Femur (tissue), 1 donor: ENCODE data around the gene KBTBD3.

Source experiments
- DNase-seq: peaks from one replicate; pipeline ENCODE4 v3.0.0-alpha.2; 2017

Gene KBTBD3, protein sequence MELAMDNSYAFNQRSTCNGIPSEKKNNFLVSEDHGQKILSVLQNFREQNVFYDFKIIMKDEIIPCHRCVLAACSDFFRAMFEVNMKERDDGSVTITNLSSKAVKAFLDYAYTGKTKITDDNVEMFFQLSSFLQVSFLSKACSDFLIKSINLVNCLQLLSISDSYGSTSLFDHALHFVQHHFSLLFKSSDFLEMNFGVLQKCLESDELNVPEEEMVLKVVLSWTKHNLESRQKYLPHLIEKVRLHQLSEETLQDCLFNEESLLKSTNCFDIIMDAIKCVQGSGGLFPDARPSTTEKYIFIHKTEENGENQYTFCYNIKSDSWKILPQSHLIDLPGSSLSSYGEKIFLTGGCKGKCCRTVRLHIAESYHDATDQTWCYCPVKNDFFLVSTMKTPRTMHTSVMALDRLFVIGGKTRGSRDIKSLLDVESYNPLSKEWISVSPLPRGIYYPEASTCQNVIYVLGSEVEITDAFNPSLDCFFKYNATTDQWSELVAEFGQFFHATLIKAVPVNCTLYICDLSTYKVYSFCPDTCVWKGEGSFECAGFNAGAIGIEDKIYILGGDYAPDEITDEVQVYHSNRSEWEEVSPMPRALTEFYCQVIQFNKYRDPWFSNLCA

DNA sequence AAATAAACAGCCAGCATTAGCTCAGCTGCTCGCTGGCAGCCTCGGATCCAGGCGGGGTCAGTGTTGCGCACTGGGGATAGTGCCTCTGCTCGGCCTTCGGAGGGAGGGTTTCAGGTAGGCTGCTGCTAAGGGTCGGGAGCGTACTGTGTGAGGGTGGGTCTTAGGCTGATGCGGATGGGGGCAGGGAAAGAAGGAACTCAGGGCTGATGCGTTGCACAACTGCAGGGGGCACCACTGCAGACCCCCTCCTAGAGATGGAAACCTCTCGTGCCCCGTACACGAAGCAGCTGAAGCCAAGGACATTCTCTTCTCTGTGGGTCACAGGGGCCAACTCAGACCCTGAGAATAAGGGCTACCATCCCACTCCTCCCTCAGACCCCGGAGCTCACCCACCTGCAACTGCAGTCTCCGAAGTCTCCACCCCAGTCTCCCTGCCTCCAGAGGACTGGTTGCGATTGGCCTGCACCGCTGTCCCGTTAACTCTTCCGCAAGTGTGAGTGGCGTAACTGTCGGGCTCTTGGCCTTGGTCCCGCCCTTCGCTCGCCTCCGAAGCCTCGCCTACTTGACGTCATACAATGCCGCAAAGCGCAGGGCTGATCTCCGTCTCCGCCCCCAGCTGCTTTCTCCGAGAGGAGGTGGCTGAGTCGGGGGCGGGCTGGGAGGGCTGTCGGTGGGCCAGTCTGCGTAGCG is at the start of gene KBTBD3:
TSS of gene KBTBD3 (minus strand) at position 429 of the 690 bp plus-strand sequence. CDS start 18,250 bp downstream, outside the sequence.
- DNase-seq, result peak; percentile 100

DNA sequence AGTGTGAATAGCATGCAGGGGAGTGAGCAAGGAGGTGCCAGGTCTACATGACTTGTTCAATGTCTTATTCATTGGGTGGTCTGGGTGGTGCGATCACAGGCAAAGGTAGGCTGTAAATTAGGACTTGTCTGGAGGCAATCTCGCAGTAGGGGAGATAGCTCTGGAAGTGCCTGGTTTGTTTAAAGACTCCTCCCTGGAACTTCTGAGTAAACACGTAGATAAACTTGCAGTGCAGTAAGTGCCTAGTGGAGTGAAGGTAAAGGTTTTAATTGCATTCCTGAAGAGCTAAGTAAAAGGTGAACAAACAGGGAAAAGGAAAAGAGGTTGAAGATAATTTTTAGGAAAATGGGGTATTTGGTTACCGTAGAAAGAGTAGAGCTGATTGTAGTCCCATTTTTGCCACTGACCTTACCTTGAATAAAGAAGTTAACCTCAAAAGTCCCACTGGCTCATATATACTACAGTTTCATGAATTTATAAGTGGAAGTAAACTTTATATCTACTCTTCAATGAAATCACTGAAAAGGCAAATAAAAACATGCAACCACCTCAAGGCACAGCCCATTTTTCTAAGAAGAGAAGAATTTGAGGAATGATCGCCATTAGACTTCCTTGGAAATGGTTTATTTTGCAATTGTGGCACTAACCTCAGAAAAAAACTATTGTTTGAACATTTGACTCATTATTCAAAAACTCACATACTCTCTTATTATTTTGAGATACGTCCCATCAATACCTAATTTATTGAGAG is 44.6 kb upstream of the KBTBD3 start:
- DNase-seq, result no peak

DNA sequence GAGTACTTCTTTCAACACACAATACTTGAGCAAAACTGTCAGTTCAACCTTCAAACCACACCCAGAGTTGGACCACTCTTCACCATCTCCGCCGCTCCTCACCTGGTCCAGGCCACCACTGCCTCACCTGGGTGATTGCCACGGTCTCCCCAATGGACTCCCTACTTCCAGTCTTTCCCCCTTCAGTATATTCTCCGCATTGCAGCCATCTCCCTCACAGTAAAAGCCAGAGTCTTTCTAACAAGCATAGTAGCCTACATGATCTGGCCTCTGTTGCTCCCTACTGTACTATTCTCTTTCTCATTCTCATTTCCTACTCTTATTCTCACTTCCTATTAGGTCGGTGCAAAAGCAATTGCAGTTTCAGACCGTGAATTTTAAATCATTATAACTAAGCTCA is 28.8 kb upstream of the KBTBD3 start:
- no peak for DNase-seq

DNA sequence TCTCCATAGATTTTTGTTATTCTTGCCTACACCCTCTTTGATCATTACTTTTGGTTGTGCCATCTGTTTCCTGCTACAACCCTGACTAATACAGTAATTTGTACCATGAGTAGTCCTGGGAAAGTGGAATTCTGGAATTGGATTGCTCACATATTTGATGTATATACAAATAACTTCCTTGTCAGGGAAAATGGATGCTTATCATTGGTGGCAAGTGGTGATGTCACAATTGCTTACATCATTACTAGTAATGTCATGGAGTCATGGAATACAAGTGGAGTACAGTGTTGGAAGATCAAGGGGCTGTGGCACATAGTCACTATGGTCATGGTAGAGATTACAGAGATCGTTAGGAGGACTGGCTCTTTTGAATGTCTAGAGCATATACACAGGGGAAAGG is 24.7 kb upstream of the KBTBD3 start:
- DNase-seq, result no peak

DNA sequence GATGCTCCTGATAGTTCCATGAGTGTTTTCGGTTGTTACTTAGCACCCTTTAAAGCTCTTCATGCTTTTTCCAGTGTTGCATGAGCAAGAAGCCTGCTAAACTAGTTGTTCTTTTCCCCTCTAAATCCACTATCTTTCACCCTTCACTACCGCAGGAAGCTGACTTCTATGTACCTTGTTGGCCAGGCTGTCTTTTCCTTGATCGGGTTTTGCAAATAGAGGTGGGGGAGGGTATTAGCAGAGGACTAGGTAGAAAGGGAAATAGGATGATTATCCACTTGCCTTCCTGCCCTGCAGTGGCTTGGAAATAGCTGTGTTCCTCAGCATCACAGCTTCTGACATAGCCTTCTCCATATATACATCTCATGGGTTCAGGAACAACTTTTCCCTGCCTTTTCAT is 24.2 kb upstream of the KBTBD3 start:
- DNase-seq, result no peak

DNA sequence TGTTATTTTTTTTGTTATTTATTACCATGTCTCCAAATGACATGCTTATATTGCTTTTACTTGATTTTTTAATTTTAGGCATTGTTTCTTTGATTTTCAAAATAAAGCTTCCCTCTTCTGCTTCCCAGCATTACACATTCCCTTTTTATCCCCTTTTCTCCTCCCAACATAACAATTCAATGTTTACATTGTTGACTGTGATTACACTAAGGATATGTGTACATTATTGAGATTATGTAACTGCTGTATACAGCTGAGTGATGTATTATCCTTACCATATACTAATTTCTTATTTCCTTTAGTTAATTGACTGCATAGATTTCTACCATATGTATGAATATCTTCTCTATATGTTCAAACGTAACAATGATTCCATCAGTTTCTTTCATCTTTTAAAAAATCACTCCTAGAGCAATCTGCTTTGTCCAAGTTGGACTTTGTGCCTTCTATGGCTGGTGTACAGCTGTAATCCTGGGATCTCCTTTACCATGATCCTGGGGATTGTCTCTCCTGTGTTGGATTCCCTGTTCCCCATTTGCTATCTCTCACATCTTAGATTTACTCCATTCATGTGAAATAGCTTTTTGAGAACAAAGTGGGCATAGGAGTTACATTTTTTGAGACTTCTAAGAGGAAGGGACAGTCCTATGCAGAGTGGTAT is 21.9 kb upstream of the KBTBD3 start:
- DNase-seq, result no peak

DNA sequence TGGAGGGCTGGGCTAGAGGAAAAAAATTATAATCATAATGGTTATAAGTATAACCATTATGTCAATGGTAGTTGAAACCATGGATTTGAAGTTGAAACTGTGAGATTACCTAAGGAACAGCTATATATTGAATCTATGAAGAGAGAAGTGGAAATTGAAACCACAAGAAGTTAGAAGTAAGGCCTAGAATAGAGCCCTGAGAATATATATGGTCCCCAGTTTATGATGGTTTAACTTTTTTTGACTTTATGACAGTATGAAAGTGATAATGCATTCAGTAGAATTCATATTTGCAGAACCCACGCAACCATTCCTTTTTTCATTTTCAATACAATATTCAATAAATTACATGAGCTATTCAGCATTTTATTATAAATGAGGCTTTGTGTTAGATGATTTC is 15.3 kb upstream of the KBTBD3 start:
- DNase-seq, result no peak

DNA sequence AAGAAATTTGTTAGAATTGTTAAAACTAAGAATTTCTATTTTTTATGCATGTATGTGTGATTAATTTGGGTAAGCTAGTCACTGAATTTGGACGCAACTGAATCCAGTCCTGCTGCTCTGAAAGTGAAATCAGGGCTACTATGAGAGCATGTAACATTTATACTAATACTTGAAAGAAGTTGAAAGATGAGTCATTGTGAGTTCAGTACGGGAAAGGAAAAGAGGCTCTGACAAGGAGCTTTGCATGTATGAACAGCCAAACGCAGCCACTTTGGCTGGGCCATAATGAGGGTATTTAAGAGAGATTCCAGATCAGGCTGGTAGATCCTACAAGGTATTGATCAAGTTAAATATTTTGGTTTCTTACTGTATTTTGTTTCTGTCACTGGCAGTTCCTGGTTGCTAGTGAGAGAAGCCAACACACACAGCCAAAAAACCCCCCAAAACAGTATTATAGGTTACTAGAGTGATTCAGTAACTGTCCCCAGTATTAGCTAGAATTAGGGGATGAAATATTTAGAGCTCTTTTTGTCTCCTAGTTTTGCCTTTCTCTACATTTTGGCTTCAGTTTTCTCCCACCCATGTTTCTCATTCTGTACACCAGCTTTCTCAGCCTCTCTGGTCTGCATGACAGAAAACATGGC is 14.5 kb upstream of the KBTBD3 start:
- no peak for DNase-seq

DNA sequence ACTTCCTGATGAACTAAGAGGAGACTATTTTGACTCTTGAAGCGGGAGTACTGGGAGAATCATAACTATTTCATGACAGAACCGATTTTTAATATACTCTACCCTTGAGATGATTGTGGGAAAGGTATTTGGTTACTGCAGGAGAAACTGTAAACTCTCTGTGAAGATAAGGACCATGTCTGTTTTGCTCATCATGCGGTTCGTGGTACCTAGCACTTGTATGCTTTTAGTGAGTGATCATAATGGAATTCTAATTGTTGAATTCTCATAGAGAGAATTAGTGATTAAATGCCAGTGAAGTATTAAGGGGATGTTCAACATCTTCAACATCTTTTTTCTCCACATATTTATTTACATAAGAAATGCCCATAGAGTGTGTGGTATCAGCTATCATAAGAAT is 11.7 kb upstream of the KBTBD3 start:
- DNase-seq, result no peak

DNA sequence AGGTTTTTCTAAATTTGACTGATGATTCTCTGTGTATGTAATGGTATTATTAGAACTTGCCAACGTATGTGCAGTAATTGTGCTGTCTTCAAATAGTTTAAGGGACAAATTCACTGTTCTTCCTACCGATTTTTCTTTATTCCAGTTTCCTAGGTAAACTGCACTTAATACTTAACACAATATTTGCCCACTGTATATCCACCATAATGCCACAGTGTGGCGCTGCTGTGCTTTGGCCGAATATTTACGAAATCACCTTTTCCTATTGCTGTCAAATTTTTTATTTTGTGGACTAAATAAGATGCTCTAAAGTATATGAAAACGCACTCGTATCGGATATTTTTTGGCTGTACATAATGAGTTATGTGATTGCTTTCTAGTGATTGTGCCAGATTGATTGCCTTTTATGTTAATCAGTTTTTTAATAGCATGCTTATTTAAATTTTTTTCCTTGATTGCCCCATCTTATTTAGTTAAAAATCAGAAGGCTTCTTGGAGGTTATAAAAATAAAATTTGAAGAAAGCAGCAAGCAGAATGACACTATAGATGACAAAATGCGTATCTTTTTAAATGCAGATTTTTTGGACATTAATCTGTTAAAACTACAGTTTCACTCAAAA is 10.8 kb upstream of the KBTBD3 start:
- peak; percentile 41 for DNase-seq

DNA sequence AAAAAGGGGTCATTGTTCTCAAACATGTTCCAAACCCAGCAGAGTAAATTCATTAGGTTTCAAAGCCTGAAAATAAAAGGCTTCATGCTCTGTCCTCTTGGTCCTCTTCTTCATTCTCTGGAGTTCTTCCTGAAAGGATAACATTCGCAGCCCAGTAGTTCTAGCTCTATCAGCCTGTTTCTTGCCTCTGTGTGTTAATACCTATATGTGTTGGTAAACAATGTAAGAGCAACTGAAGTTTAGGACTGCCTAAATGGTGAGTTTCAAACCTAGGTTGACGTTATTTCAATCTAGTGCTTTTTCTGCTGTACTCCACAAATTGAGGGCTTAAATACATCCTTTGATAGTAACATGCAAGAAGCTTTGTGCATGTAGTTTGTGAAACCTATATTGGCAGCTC is 9.7 kb upstream of the KBTBD3 start:
- no peak for DNase-seq

DNA sequence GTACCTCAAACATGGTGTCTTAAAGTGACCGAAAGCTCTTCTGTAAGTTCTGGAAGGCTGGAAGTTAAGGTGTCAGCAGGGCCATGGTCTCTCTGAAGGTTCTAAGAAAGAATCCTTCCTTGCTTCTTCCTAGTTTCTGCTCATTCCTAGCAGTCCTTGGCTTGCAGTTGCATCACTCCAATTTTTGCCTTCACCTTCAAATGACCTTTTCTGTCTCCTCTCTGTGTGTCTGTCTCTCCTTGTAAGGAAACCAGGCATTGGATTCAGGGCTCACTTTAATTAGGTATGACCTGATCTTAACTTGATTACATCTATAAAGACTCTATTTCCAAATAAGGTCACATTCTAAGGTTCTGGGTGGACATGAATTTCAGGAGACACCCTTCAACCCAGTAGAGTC is 9.0 kb upstream of the KBTBD3 start:
- no peak for DNase-seq

DNA sequence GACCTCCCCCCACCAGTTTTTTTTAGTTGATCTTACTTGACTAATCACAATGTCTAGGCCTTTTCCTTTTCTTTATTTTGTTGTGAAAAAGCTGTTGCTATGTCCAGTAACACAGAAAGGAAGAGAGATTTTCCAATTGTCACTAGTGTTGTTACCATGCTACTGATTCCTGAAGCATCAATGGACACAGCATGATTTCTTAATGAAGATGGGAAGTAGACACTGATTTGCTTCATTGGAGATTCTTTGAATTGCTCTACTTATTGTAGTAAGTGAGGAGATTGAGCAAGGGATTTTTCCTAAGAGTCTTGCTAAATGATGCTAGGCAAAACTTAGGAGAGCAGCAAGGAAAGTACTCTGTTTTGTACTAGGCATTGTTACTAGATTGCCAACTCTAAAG is 4.9 kb upstream of the KBTBD3 start:
- no peak for DNase-seq

DNA sequence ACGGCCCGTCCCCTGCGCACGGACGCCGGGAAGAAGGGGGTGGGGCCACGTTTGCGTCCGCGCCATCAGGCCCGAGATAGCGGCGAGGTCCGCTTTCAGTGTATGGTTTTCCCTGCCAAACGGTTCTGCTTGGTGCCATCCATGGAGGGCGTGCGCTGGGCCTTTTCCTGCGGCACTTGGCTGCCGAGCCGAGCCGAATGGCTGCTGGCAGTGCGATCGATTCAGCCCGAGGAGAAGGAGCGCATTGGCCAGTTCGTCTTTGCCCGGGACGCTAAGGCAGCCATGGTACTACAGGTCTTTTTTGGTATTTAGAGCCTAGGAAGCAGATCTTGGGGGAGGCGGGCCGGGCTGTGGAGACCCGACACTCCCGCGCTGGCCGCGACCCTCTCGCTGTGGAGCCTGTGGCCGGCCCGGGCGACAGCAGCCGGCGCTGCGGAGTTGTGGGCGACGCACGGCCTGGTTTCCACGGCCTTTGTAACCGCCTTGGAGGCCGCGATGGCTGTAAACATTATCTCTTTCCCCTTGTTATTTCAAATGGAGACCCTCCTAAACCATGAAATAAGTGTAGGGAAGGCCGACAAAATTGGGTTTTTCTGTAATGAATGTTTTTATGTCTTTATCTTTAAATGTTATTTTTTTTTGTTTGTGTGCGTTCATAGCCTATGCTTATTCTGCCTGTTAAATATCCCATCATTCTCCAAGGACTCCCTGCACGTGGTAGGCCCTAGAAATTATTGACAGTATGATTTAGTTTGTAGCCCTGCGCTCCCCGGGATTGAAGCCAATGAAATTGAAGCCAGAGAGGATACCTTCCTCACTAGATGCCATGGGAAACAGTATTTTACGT is 685 bp upstream of the KBTBD3 start, which contains the start of gene AASDHPPT:
TSS of gene AASDHPPT (plus strand) at position 54 of the 847 bp plus-strand sequence. CDS start at position 103, 49 bp downstream.
- peak; percentile 40 for DNase-seq

DNA sequence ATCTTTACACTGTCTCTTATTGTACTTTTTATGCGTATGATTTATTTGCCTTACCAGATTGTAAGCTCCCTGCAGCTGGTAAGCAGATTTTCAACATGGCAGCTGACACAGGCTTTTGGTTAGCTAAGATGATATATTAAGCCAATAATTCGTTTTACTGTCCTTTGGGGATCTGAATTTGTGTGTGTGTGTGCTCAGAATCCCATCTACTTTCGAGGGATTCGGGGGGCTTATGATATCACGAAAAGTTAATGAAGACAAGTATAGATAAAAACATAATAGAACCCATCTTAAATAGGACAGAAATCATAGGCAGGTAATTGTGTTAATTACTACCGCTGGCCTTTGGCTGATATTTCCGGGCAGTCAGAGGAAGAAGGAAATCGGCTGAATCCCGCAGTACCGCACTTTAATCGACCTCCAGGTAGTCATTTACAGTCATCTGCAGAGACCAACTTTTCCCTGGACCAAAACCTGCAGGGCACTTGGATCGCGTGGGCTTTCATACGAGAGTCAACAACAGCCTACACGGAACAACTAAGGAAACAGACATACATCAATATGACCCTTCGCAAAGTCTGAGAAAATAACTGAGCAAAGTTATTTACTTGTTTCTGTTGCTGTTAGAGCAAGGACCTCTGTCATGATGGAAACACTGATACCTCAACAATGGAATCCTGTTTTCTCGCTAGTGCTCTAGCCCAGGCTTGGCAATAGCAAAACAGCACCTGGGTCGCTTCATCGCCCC is 802 bp downstream of the KBTBD3 start:
- DNase-seq, result peak; percentile 33

DNA sequence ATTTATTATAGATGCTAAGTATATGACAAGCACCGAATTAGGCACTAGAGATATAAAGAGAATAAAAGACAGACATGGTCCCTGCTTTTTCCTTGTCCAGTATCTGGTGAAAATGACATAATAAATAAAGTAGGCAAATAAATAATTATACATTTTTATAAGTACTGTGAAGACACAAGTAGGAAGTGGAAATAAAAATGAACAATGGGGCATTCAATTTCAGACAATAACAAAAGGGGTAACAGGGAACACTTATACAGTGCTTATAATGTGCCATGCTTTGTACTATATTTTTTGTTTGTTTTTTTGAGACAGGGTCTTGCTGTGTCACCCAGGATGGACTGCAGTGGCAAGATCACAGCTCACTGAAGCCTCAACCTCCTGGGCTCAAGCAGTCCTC is 4.3 kb downstream of the KBTBD3 start:
- DNase-seq, result no peak

DNA sequence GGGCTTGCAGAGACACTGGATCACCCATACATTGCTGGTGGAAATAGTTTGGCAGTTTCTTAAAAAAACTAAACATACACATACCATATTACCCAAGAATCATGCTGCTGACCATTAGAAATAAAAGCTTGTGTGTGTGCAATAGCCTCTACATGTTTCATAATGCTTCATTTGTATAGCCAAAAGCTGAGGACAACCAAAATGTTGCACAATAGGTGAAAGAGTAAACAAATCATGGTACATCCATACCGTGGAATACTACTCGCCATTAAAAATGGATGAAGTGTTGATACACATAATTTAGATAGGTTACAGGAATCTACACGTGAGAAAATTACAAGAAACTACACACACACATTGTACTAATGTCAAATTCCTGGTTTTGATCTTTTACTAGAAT is 6.5 kb downstream of the KBTBD3 start:
- no peak for DNase-seq

DNA sequence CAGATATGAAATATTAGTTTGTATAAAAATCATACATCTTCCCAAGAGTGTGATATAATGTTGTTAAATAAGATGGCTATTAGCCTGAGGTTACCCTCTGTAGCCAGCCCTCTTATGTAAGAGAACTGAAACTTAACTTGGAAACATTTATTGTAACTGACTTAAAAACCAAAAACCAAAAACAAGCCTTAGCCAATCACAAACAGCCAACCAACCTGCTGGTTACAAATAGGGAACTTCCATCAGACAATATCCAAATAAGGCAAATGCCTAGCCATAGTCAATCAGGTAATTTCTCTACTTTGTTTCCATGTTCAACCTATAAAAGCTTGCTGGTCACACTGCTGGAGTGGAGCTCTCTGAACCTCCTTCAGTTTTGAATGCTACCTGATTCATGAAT is 14.1 kb downstream of the KBTBD3 start:
- no peak for DNase-seq
